Measurements from ENCODE around the gene DIAPH2.

DNA sequence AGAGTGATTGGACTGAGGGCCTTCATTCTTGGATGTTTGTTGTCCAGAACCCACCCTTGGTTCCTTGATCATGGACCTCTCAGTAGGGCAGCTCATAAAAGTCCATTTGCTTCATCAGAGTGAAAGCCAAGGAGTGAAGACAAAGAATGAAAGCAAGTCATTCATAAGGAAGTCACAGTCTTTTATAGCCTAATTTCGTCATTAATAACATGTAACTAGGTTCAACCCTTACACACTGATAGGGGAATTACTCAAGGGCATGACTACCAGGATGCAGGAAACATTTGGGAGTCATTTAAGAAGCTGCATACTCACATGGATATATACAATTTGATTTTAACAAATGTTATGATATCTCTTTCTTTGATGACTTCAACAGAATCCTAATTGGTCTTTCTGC, 294.3 kb downstream of the DIAPH2 start:
- TF ChIP-seq BHLHE40 (IDR thresholded peaks at IDR 0.05; ENCODE audit: borderline replicate concordance) (no peak), PKNOX1 (IDR thresholded peaks at IDR 0.05) (no peak), SP1 (IDR thresholded peaks at IDR 0.05) (no peak), CTBP1 (IDR thresholded peaks at IDR 0.05; ENCODE audit: borderline replicate concordance) (no peak), FOXM1 (IDR thresholded peaks at IDR 0.05; ENCODE audit: borderline replicate concordance) (no peak), ZNF384 (IDR thresholded peaks at IDR 0.05) (no peak), ARNT (IDR thresholded peaks at IDR 0.05) (no peak)
